Kidney glomerular epithelial cell (primary cell): ENCODE data around the gene HELZ.
"Not testable (repeated sequence)": the region's sequence is repeated elsewhere in the genome, so short reads cannot be mapped to it uniquely, and the experiment has no call there.

Source experiments
- DNase-seq: peaks from one replicate; lab custom pipeline; 2025; lab: John Stamatoyannopoulos, UW

Gene HELZ

DNA sequence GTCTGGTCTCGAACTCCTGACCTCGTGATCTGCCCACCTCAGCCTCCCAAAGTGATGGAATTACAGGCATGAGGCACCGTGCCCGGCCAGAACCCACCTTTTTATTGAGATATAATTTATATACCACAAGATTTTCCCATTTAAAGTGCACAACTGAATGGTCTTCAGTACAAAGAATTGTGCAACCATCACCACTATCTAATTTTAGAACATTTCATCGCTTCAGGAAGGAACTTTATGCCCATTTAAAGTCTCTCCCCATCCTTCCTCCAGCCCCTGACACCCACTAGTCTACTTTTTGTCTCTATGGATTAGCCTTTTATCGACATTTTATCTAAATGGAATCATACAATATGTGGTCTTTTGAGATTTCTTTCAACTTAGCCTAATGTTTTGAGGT lies 25.4 kb upstream of the HELZ start:
- DNase-seq: no peak

- DNase-seq: no peak
These were observed 21.5 kb upstream of the HELZ start for GRCh38 chr17:67266496-67266895.

DNA sequence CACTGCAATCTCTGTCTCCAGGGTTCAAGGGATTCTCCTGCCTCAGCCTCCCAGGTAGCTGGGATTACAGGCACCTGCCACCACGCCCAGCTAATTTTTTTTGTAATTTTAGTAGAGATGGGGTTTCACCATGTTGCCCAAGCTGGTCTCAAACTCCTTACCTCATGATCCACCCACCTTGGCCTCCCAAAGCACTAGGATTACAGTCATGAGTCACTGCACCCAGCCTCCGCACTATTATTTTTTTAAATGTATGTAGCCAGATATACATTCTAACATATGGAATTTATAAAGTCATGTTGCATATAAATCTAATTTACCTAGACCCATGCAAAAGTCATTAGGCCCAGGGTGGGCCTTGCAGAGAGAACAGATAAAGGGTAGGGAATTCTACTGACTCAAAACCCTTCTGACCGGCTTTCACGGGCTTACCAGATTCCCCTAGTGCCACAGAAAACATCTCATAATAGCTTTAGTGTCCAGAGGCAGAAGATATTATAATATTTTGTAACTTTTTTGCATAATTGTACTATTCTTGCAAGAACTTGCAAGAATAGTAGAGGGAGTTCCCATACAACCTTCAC lies 20.5 kb upstream of the HELZ start:
- DNase-seq: no peak

- DNase-seq: no peak
These were observed 17.6 kb upstream of the HELZ start for GRCh38 chr17:67262435-67263117.

DNA sequence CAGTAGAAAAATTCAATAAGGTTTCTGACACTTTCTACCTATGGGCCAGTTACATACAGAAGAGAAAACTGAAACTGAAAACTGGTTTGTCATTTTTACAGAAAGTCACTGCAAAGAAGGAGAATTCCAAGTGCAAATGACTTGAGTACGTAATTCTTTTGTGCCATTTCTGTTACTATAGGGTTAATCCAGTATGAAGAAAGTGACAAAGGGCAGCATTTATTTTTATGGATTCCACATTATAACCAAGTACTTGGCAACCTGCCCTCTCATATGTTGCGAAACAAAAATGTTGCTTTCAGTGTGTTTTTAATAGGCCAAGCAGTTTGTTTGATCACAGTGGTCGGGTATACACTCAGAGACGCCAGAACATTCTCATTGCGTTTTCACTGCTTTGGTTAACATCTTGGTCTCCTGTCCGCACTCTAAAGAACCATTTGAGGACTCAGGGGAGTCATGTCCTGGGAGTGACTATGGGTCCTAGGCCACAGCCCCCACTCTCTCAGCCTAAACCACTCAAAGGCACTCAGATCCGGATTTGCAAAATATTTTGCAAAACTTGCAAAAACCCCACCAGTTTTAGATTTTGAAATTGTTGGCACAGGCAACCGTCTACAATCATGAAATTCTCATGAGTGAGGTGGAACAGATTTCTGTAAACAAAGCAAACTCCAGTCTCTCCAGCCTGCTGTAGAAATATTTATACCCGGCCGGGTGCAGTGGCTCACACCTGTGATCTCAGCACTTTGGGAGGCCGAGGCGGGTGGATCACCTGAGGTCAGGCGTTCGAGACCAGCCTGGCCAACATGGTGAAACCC lies 15.4 kb upstream of the HELZ start:
- no peak for DNase-seq

GRCh38 chr17:67258821-67259468 lies 13.9 kb upstream of the HELZ start:
- no peak for DNase-seq

- DNase-seq: no peak
These were observed 11.2 kb upstream of the HELZ start for GRCh38 chr17:67256075-67256732.

DNA sequence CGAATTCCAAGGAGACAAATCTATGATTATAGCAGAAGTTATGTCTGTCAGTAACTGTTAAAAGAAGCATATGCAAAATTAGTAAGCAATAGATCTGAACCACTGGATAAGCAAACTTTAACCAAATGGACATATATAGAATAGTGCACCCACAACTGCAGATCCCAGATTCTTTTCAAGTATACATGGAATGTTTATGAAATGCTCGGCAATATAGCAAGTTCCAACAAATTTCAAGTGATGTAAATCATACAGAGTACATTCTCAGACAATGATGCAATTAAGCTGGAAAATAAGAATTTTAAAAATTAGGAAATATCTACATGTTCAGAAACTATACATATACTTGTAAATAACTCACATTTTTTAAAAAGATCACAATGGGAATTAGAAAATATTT lies 8.4 kb upstream of the HELZ start:
- DNase-seq: no peak

DNA sequence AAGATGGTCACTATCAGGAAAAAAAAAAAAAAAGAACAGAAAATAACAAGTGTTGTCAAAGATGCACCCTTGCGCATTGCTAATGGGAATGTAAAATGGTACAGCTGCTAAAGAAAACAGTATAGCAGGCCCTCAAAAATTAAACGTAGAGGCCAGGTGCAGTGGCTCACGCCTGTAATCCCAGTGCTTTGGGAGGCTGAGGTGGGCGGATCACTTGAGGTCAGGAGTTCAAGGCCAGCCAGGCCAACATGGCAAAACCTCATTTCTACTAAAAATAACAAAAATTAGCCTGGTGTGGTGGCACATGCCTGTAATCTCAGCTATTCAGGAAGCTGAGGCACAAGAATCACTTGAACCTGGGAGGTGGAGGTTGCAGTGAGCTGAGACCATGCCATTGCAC lies 6.6 kb upstream of the HELZ start:
- DNase-seq: not testable (repeated sequence)

- no peak for DNase-seq
These were observed 3.3 kb upstream of the HELZ start for GRCh38 chr17:67248291-67248690.

- no peak for DNase-seq
These were observed 2.5 kb upstream of the HELZ start for GRCh38 chr17:67247416-67247900.

DNA sequence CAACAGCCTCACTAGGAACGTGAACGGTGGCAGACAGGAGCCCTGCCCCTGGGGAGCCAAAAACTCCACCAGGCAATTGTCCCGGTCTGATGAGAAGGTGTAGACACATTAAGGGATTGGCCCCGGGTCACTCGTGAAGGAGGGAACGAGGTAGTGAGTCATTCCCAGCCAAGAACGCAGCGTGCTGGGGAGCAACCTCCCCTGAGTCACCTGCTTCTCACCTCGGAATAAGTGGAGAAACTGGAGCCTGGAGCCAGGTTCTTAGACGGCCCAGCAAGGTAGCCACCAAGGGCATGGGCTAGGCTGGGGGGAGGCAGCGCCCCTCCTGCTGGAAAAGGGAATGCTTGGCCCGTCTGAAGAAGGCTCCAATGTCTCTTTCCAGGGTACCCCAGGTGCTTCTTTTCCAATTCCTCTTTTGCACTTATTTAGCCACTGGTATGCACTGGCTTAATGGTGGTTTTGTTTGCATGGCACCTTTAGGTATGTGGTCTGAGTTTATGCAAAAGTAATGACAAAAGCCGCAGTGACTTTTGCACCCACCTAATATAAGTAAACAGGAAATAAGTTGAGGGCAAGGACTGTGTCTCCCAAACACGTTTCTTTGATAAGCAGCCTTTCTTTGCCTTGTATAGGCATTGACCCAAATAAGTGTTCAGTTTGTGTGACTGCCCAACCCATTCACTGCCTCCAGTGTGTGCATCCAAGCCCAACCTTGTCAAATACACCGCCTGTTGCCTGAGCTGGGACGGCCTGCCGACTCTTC lies 1.8 kb upstream of the HELZ start:
- DNase-seq: peak; percentile 78

DNA sequence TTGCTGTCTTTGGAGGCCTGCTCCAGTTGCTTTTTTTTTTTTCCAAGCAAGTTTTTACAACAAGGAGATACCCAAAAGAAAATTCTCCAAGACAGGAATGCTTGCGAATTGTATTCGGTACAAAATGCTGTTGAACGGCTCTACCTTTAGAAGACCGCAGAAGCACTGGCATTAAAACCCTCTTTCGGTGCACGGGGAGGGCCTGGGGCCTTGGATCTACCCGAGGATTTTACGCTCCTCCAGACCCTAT lies 1.3 kb upstream of the HELZ start:
- no peak for DNase-seq

DNA sequence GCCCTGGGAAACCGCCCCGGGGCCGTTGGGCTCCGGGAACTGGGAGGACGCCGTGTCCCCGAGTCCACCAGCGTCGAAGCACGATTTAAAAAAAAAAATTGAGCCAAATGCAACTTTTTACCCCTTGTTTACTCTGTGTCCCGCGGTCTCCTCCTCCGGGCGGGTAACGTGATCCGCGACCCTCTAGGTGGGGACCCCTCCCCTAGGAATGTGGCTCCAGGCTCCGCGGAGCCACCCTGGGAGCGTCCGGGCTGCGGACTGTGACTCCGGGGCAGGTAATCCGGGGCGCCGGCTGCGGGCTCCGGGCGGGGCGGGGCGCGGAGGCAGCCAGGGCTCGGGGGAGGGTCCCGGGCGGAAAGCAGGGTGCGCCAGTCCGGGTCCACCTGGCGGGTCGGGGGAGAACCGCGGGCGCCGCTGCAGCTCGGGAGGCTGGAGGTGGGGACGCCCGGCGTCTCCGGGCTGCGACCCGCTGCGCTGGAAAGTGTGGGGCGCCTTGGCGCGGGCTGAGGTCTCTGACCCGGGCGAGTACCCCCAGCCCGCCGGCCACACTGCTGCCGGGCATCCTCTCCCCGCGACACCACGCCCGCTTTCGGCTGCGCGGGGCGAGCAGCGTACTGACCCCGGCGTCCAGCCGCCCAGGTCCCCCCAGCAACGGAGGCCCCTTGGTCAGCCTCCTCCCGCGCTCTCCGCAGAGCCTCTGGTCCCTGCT lies 852 bp upstream of the HELZ start:
- DNase-seq: peak; percentile 21

DNA sequence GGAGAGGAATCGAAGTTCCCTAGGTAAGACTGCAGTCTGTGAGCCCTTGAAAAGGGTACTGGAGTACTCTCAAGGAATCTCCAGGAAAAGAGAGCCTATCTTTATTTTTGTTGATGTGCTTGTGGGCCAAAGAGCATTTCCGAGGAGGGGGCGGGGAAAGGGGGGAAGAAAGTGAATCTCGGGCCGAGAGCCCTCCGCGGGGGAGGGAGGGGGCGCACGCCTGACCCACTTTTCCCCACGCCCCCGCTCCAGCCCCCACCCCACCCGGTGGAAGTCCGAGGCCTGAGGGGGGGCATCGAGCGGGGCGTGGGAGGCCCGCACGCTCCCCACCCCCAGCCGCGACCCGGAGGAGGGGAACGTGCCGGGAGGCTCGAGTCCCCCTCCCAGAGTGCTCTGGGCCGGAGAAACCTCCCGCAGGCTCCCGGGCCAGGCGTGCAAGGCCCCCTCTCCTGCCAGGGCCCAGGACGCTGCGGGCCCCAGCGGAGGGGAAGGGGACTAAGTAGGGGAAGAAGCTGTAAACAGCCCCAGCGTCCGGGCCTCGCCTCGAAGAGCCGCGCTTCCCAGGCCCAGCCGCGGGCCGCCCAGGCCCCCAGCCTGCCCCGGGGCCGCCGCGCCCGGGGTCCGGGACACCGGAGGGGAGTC lies 444 bp downstream of the HELZ start:
- DNase-seq: no peak

DNA sequence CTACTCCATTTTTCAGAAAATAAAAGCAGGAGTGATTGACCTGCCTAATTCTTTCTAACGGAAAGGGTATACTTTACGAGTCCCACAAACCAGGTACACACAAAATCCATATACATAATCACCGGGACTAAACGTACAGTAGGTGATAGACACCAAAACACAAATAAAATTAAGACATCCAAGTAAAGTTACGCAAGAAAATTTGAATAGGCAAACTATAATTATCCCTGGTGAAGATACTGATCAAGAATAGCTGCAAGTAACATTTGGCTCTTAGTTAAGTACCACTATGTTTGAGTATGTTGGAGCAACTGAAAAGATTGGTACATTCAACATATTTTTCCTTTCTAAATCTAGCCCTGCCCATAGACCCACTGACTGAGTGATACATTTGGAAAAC lies 1.7 kb downstream of the HELZ start:
- no peak for DNase-seq

GRCh38 chr17:67241719-67242341 lies 3.2 kb downstream of the HELZ start:
- DNase-seq: no peak

DNA sequence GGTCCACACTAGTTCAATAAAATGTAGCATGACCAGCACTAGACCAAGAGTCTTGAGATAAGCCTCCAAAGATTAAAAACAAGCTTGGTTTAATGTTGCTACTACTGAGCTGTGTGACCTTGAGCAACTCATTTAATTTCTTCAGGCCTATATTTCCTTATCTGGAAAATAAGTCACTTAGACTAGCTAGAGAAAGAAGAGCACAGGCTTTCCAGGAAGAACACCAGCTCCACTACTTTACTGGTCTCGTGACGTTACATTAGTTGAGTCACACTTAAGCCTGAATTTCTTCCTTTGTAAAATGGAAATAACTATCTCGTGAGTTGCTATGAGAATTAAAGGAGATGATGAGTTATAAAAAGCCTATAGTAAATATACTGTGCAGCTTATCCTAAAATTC lies 5.4 kb downstream of the HELZ start:
- DNase-seq: no peak

GRCh38 chr17:67238991-67239390 lies 6.0 kb downstream of the HELZ start:
- peak; percentile 74 for DNase-seq

GRCh38 chr17:67232441-67232840 lies 12.6 kb downstream of the HELZ start:
- DNase-seq: no peak
